Liver (tissue), 3 donors: Measurements from ENCODE around the gene MAD2L1.

ENCODE experiments used
- CTCF ChIP-seq: fragments of 150-350 bp; IDR thresholded peaks from 2 replicates; pipeline ENCODE4 v1.5.1; 2017; ENCODE audit warnings: improper control_type of control experiment, low read depth, low read length; ENCODE audit not compliant: missing input control
- EGR1 ChIP-seq, 2 donors: IDR thresholded peaks; 2 replicates each; pipeline ENCODE4 v1.6.1; 2016 to 2018; ENCODE audit warnings: antibody characterized with exemption in 2 of 2, low read depth in 2 of 2
- FOXA1 ChIP-seq: IDR thresholded peaks from 2 replicates; pipeline ENCODE4 v1.6.1; 2016; ENCODE audit warnings: antibody characterized with exemption
- HNF4G ChIP-seq: IDR thresholded peaks from 2 replicates; pipeline ENCODE4 v1.6.1; 2016; ENCODE audit warnings: antibody characterized with exemption
- JUND ChIP-seq, 2 donors: IDR thresholded peaks; 2 replicates each; pipeline ENCODE4 v1.6.1; 2016; ENCODE audit warnings: antibody characterized with exemption in 2 of 2
- MAX ChIP-seq: IDR thresholded peaks from 2 replicates; pipeline ENCODE4 v1.6.1; 2016; ENCODE audit warnings: antibody characterized with exemption
- RAD21 ChIP-seq, 2 donors: IDR thresholded peaks; 2 replicates each; pipeline ENCODE4 v1.6.1; 2016; ENCODE audit warnings: antibody characterized with exemption in 2 of 2, mild to moderate bottlenecking in 2 of 2
- RXRA ChIP-seq, 2 donors: IDR thresholded peaks; 2 replicates each; pipeline ENCODE4 v1.6.1; 2017 to 2018; ENCODE audit warnings: antibody characterized with exemption in 2 of 2, mild to moderate bottlenecking in 1 of 2
- YY1 ChIP-seq: IDR thresholded peaks from 2 replicates; pipeline ENCODE4 v1.6.1; 2016; ENCODE audit warnings: antibody characterized with exemption, mild to moderate bottlenecking
- TF ChIP-seq, protein P1 (sequence below): IDR thresholded peaks from 2 replicates; pipeline ENCODE4 v1.6.1; 2016; ENCODE audit warnings: antibody characterized with exemption, mild to moderate bottlenecking
- TF ChIP-seq, protein P2 (sequence below): IDR thresholded peaks from 2 replicates; pipeline ENCODE4 v1.6.1; 2016; ENCODE audit warnings: antibody characterized with exemption
- donor health status: healthy.
- donor health status: healthy.

GRCh38 chr4:120026853-120027252 is 39.8 kb downstream of the MAD2L1 start:
- TF ChIP-seq YY1 (no peak), EGR1 (IDR thresholded peaks at IDR 0.05; ENCODE audit: low read depth in 2 of 2) (no peak), CTCF (no peak), JUND (IDR thresholded peaks at IDR 0.05) (no peak), FOXA1 (no peak), MAX (no peak), RXRA (IDR thresholded peaks at IDR 0.05) (no peak), RAD21 (IDR thresholded peaks at IDR 0.05) (no peak), HNF4G (no peak)
- TF ChIP-seq, protein P1, sequence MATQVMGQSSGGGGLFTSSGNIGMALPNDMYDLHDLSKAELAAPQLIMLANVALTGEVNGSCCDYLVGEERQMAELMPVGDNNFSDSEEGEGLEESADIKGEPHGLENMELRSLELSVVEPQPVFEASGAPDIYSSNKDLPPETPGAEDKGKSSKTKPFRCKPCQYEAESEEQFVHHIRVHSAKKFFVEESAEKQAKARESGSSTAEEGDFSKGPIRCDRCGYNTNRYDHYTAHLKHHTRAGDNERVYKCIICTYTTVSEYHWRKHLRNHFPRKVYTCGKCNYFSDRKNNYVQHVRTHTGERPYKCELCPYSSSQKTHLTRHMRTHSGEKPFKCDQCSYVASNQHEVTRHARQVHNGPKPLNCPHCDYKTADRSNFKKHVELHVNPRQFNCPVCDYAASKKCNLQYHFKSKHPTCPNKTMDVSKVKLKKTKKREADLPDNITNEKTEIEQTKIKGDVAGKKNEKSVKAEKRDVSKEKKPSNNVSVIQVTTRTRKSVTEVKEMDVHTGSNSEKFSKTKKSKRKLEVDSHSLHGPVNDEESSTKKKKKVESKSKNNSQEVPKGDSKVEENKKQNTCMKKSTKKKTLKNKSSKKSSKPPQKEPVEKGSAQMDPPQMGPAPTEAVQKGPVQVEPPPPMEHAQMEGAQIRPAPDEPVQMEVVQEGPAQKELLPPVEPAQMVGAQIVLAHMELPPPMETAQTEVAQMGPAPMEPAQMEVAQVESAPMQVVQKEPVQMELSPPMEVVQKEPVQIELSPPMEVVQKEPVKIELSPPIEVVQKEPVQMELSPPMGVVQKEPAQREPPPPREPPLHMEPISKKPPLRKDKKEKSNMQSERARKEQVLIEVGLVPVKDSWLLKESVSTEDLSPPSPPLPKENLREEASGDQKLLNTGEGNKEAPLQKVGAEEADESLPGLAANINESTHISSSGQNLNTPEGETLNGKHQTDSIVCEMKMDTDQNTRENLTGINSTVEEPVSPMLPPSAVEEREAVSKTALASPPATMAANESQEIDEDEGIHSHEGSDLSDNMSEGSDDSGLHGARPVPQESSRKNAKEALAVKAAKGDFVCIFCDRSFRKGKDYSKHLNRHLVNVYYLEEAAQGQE, result no peak
- TF ChIP-seq, protein P2, sequence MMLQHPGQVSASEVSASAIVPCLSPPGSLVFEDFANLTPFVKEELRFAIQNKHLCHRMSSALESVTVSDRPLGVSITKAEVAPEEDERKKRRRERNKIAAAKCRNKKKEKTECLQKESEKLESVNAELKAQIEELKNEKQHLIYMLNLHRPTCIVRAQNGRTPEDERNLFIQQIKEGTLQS, result no peak
